ENCODE data around the gene NLE1.

DNA sequence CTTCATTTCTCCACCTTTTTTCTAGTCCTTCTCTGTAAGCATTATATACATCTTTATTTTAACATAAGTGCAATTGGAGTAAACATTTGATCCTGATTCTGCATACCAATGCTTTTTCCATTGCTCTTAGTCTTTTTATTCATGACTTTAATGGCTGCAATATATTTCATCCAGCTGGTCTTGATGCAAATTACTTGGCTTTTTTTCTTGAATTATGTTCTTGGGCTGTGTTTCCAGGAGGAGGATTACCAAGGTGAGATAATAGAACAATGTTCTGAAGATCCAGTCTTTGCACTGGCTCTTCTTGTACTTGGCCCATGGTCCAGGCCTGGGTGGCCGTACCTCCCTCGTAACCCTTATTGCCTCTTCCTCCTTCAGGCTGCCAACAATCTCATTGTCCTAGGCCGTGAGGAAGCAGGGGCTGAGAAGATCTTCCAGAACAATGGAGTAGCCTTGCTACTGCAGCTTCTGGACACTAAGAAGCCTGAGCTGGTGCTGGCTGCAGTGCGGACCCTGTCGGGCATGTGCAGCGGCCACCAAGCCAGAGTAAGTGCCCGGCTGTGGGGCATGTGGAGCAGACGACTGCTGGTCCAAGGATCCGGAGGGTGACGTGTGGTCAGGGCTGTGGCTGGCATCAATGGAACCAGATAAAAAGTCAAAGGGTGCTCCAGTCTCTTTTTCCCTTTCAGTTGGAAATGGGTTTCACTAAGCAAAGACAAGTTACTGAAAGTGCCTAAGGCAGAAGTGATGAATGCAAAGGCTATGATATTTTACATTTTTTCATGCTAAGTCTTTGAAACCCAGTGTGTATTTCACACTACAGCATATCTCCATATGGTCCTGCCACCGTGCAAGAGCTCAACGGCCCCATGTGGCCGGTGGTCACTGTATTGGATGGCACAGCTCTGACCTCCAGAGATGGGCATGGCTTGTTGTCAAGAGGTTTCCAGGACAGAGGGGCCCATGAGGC lies 12.4 kb upstream of the NLE1 start:
- TF ChIP-seq POLR2AphosphoS5 (IDR thresholded peaks at IDR 0.05; ENCODE audit: low read depth, low read length) (no peak), EZH2phosphoT487 (IDR thresholded peaks at IDR 0.05; ENCODE audit: borderline replicate concordance, low read depth) (no peak), YY1 (IDR thresholded peaks at IDR 0.05; ENCODE audit: low read depth) (no peak), NRF1 (IDR thresholded peaks at IDR 0.05; ENCODE audit: low read depth, low read length) (no peak), EP300 (IDR thresholded peaks at IDR 0.05; ENCODE audit: borderline replicate concordance in 1 of 2, low read depth in 1 of 2, low read length in 1 of 2) (no peak), JUND (IDR thresholded peaks at IDR 0.05) (no peak), RXRA (IDR thresholded peaks at IDR 0.05; ENCODE audit: borderline replicate concordance, low read depth) (no peak), TAF1 (IDR thresholded peaks at IDR 0.05; ENCODE audit: borderline replicate concordance, low read depth, low read length) (no peak)
- TF ChIP-seq, protein P1, sequence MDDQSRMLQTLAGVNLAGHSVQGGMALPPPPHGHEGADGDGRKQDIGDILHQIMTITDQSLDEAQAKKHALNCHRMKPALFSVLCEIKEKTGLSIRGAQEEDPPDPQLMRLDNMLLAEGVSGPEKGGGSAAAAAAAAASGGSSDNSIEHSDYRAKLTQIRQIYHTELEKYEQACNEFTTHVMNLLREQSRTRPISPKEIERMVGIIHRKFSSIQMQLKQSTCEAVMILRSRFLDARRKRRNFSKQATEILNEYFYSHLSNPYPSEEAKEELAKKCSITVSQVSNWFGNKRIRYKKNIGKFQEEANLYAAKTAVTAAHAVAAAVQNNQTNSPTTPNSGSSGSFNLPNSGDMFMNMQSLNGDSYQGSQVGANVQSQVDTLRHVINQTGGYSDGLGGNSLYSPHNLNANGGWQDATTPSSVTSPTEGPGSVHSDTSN (IDR thresholded peaks at IDR 0.05), result no peak
- TF ChIP-seq, protein P2, sequence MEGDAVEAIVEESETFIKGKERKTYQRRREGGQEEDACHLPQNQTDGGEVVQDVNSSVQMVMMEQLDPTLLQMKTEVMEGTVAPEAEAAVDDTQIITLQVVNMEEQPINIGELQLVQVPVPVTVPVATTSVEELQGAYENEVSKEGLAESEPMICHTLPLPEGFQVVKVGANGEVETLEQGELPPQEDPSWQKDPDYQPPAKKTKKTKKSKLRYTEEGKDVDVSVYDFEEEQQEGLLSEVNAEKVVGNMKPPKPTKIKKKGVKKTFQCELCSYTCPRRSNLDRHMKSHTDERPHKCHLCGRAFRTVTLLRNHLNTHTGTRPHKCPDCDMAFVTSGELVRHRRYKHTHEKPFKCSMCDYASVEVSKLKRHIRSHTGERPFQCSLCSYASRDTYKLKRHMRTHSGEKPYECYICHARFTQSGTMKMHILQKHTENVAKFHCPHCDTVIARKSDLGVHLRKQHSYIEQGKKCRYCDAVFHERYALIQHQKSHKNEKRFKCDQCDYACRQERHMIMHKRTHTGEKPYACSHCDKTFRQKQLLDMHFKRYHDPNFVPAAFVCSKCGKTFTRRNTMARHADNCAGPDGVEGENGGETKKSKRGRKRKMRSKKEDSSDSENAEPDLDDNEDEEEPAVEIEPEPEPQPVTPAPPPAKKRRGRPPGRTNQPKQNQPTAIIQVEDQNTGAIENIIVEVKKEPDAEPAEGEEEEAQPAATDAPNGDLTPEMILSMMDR (IDR thresholded peaks at IDR 0.05), result no peak
- TF ChIP-seq, protein P3, sequence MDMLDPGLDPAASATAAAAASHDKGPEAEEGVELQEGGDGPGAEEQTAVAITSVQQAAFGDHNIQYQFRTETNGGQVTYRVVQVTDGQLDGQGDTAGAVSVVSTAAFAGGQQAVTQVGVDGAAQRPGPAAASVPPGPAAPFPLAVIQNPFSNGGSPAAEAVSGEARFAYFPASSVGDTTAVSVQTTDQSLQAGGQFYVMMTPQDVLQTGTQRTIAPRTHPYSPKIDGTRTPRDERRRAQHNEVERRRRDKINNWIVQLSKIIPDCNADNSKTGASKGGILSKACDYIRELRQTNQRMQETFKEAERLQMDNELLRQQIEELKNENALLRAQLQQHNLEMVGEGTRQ (IDR thresholded peaks at IDR 0.05; ENCODE audit: borderline replicate concordance, low read depth, low read length), result no peak
- TF ChIP-seq, protein P4, sequence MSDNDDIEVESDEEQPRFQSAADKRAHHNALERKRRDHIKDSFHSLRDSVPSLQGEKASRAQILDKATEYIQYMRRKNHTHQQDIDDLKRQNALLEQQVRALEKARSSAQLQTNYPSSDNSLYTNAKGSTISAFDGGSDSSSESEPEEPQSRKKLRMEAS (IDR thresholded peaks at IDR 0.05; ENCODE audit: low read depth), result no peak

Data from SK-N-SH (cell line).